ENCODE data around the gene PRPF39. TPM values are rescaled to one million over a fixed set of nuclear protein-coding genes. Genes with fewer than 3 reads are reported as not detected.
"Not testable (repeated sequence)": the region's sequence is repeated elsewhere in the genome, so short reads cannot be mapped to it uniquely, and the experiment has no call there.

PRPF39 gene
- total RNA-seq, 1 donor = 32.7 TPM

DNA sequence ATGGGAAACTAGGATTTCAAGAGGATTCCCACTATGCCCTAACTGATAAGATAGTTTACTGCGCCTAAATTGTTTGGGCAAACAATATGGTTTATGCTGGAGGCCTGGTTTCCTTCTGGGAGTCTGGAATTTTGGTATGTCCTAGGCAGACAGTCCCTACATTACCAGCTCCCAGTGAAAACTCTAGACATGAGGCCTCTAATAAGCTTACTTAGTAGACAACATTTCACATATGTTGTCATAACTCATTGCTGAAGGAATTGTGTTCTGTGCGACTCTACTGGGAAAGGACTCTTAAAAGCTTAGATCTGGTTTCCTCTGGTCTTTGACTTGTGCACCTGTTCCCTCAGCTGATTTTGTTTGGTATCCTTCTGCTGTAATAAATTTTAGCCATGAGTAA lies 18.0 kb upstream of the PRPF39 start:
- no peak for DNase-seq (ENCODE audit: low read depth)
- no peak overlapping the region for H3K4me3 ChIP-seq (ENCODE audit: low read depth, low read length)
- TF ChIP-seq, protein P1, sequence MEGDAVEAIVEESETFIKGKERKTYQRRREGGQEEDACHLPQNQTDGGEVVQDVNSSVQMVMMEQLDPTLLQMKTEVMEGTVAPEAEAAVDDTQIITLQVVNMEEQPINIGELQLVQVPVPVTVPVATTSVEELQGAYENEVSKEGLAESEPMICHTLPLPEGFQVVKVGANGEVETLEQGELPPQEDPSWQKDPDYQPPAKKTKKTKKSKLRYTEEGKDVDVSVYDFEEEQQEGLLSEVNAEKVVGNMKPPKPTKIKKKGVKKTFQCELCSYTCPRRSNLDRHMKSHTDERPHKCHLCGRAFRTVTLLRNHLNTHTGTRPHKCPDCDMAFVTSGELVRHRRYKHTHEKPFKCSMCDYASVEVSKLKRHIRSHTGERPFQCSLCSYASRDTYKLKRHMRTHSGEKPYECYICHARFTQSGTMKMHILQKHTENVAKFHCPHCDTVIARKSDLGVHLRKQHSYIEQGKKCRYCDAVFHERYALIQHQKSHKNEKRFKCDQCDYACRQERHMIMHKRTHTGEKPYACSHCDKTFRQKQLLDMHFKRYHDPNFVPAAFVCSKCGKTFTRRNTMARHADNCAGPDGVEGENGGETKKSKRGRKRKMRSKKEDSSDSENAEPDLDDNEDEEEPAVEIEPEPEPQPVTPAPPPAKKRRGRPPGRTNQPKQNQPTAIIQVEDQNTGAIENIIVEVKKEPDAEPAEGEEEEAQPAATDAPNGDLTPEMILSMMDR (IDR thresholded peaks at IDR 0.05; ENCODE audit: insufficient read depth, low read length) = no peak

DNA sequence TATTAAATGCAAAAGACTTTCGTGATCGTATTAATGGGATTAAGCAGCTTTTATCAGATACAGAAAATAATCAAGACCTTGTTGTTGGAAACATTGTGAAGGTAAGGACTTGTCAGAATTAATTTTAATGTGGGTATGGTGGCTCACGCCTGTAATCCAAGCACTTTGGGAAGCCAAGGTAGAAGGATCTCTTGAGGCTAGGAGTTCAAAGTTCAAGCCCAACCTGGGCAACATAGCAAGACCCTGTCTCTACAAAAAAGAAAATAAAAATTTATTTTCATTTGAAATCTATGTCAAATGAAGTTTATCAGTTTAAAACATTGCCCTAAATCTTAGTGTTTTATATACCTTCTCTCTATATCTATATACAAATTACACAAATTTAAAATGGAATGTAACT lies 17.2 kb upstream of the PRPF39 start:
- DNase-seq (ENCODE audit: low read depth) = no peak
- TF ChIP-seq, protein P1 (IDR thresholded peaks at IDR 0.05; ENCODE audit: insufficient read depth, low read length) = no peak
- H3K4me3 ChIP-seq (ENCODE audit: low read depth, low read length) = no peak overlapping the region

DNA sequence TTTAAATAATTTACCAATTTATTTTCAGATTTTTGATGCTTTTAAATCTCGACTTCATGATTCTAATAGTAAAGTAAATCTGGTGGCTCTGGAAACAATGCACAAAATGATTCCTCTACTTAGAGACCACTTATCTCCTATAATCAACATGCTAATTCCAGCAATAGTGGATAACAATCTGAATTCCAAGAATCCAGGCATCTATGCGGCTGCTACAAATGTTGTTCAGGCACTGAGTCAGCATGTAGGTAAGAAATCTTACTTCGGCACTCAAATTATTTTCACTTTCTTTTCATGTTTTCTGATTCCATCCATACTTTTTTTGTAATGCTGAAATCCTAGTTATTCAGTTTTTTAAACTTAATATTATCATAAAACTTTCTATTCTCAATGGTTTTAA lies 15.5 kb upstream of the PRPF39 start:
- DNase-seq (ENCODE audit: low read depth) = no peak
- no peak overlapping the region for H3K4me3 ChIP-seq (ENCODE audit: low read depth, low read length)
- TF ChIP-seq, protein P1 (IDR thresholded peaks at IDR 0.05; ENCODE audit: insufficient read depth, low read length) = no peak

GRCh38 chr14:45070215-45070614 lies 13.7 kb upstream of the PRPF39 start:
- TF ChIP-seq, protein P1 (IDR thresholded peaks at IDR 0.05; ENCODE audit: insufficient read depth, low read length) = no peak
- DNase-seq (ENCODE audit: low read depth) = no peak
- no peak overlapping the region for H3K4me3 ChIP-seq (ENCODE audit: low read depth, low read length)

GRCh38 chr14:45072126-45072525 lies 11.8 kb upstream of the PRPF39 start:
- H3K4me3 ChIP-seq (ENCODE audit: low read depth, low read length) = no peak overlapping the region
- DNase-seq (ENCODE audit: low read depth) = no peak
- TF ChIP-seq, protein P1 (IDR thresholded peaks at IDR 0.05; ENCODE audit: insufficient read depth, low read length) = no peak

DNA sequence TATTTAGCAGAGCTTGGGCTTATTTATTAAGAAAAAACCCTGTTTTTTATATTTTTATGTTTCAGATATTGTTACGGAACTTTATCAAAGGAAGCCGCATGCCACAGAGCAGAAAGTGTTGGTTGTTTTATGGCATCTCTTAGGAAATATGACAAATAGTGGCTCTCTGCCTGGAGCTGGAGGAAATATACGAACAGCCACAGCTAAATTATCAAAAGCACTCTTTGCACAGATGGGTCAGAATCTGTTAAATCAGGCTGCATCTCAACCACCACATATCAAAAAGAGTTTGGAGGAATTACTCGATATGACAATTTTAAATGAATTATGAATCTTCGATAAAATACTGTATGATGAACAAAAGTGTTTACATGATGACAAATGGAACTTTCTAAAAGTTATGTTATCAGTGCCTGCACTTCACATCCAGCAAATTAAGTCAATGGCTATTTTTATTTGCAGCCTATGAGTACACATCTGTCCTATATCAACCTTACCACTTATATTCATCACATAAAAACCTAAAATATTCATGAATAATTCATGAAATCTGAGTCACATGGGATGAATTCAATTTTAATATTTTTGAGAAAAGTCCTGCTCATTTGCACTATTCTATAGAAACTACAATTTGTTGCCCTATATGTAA lies 10.6 kb upstream of the PRPF39 start:
- TF ChIP-seq, protein P1 (IDR thresholded peaks at IDR 0.05; ENCODE audit: insufficient read depth, low read length) = no peak
- H3K4me3 ChIP-seq (ENCODE audit: low read depth, low read length) = no peak overlapping the region
- no peak for DNase-seq (ENCODE audit: low read depth)

DNA sequence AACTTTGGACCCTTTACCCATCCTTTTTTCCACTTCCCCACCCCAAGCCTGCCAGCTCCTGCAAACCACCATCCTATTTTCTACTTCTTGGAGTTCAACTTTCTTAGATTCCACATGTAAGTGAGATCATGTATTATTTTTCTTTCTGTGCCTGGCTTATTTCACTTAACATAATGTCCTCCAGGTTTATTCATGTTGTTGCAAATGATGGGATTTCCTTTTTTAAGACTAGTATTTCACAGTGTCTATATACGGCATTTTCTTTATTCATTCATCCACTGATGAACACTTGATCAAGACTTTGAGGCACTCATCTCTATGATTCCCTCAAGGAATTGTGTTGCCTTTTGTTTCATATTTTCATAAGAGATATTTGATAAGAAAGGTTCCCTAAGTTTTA lies 5.6 kb upstream of the PRPF39 start:
- TF ChIP-seq, protein P1 (IDR thresholded peaks at IDR 0.05; ENCODE audit: insufficient read depth, low read length) = no peak
- DNase-seq (ENCODE audit: low read depth) = no peak

DNA sequence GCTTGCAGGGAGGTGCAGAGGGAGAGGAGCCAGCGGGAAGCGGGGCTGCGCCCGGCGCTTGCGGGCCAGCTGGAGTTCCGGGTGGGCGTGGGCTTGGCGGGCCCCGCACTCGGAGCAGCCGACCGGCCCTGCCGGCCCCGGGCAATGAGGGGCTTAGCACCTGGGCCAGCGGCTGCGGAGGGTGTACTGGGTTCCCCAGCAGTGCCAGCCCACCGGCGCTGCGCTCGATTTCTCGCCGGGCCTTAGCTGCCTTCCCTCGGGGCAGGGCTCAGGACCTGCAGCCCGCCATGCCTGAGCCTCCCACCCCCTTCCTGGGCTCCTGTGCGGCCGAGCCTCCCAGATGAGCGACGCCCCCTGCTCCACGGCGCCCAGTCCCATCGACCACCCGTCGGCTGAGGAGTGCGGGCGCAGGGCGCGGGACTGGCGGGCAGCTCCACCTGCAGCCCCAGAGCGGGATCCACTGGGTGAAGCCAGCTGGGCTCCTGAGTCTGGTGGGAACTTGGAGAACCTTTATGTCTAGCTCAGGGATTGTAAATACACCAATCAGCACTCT lies 3.4 kb upstream of the PRPF39 start:
- H3K4me3 ChIP-seq (ENCODE audit: low read depth, low read length); DNase-seq (ENCODE audit: low read depth): not testable (repeated sequence)

More for the DNA sequence above, 5.6 kb upstream of the PRPF39 start:
- H3K4me3 ChIP-seq (ENCODE audit: low read depth, low read length) = no peak overlapping the region

GRCh38 chr14:45081096-45081495 lies 2.8 kb upstream of the PRPF39 start:
- not testable (repeated sequence) for H3K4me3 ChIP-seq (ENCODE audit: low read depth, low read length); DNase-seq (ENCODE audit: low read depth)
